Skeletal muscle satellite cell (primary cell): ENCODE data around the gene FZD4.

Experiments
- H3K27me3 ChIP-seq: 2 replicates; pipeline ENCODE4 v1.7.0; 2013; ENCODE audit warnings: low read length; ENCODE audit not compliant: control insufficient read depth, insufficient read depth
- H3K36me3 ChIP-seq: 2 replicates; pipeline ENCODE4 v1.7.0; 2013; ENCODE audit warnings: mild to moderate bottlenecking, control low read depth, low read length; ENCODE audit not compliant: insufficient read depth
- H3K4me1 ChIP-seq: 2 replicates; pipeline ENCODE4 v1.7.0; 2013; ENCODE audit warnings: low read length; ENCODE audit not compliant: control insufficient read depth, insufficient read depth
- H3K4me2 ChIP-seq: 2 replicates; pipeline ENCODE4 v1.7.0; 2013; ENCODE audit warnings: mild to moderate bottlenecking, low read length
- H3K4me3 ChIP-seq: 2 replicates; pipeline ENCODE4 v1.7.0; 2013; ENCODE audit warnings: low read length
- H3K9ac ChIP-seq: 2 replicates; pipeline ENCODE4 v1.7.0; 2013; ENCODE audit warnings: mild to moderate bottlenecking, low read depth, low read length, moderate library complexity
- H3K9me3 ChIP-seq: replicated peaks from 2 replicates; pipeline ENCODE4 v1.7.0; 2013; ENCODE audit warnings: mild to moderate bottlenecking, control low read depth, low read length

Gene FZD4

DNA sequence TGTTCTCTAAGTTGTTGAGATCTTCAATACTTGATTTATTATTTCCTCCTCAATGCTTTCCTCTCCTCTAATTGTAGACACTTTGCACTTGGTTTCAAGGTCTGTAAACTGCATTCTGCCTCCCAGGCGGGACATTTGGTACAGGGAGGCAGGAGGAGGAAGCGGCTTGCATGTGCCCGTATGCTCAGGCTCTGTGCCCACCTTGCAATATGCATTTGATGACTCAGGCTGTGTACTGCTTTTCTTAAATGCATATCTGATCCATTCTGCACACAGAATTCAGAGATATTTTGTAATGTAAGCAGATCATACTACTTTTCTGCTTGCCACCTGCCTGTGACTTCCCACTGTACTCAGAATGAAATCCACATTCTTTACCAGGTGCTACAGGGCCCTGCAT lies 55.0 kb downstream of the FZD4 start:
- H3K4me1 ChIP-seq, result peaks cover 17% of the 10 kb centered on the region
- no peaks in the 10 kb centered on the region for H3K9me3 ChIP-seq
- no peak overlapping the region for H3K9ac ChIP-seq
- no peaks in the 10 kb centered on the region for H3K27me3 ChIP-seq
- H3K4me3 ChIP-seq, result no peak overlapping the region
- no peak overlapping the region for H3K4me2 ChIP-seq
- H3K36me3 ChIP-seq, result no peaks in the 10 kb centered on the region

DNA sequence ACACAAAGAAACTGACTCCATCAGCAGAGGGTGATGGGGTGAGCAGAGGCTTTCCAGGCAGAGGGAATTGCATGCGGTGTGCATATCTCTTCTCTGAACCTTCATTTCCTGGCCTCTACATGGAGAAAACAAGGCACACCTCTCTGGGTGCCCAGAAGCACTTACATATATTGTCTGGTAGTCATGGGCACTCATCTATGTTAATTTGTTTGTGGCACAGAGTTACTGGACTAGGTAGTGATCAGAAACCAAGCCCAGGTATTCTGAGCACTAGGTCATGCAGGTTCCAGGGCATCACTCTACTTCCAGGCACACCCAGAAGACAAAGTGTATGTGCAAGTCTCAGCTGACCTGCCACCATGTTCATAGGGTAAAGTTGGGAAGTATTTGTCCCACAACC lies 56.5 kb downstream of the FZD4 start:
- H3K4me3 ChIP-seq, result no peak overlapping the region
- H3K36me3 ChIP-seq, result no peaks in the 10 kb centered on the region
- no peak overlapping the region for H3K9ac ChIP-seq
- H3K4me1 ChIP-seq, result peaks cover 17% of the 10 kb centered on the region
- H3K9me3 ChIP-seq, result no peaks in the 10 kb centered on the region
- H3K4me2 ChIP-seq, result no peak overlapping the region
- H3K27me3 ChIP-seq, result no peaks in the 10 kb centered on the region

DNA sequence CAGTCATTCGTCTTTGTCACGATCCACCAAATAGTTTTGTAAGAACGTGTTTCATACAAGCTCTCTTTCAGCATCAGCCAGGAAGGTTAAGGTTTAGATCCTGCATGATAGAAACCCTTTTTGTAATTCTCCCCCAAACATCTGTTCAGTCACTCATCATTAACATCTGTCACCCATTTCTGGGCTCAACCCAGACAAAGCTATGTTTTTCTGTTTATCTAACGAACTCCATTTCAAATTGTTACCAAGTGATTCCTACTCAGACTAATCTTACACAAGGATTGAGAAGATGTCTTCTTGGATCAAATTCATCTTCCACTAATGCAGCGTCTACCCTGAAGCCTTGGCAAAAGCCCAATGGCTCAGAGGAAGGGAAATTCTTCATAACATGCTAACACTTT lies 58.8 kb downstream of the FZD4 start:
- H3K4me3 ChIP-seq, result no peak overlapping the region
- H3K4me2 ChIP-seq, result peak overlapping the region; percentile 35
- peaks cover 17% of the 10 kb centered on the region for H3K4me1 ChIP-seq
- no peaks in the 10 kb centered on the region for H3K36me3 ChIP-seq
- no peaks in the 10 kb centered on the region for H3K27me3 ChIP-seq
- no peaks in the 10 kb centered on the region for H3K9me3 ChIP-seq
- peak overlapping the region; percentile 40 for H3K9ac ChIP-seq
